GM12878 (cell line): ENCODE results near the gene C2CD5. TPM values are rescaled to one million over a fixed set of nuclear protein-coding genes. Genes with fewer than 3 reads are reported as not detected.
A peak's percentile ranks its signal among the peaks of the same experiment; 100 is the strongest.

Experiments used
- ATAC-seq: fragments of 200-7000 bp; cut with Tn5 transposase; 3 replicates; pipeline ENCODE4 v1.9.1; 2020; ENCODE audit warnings: mild to moderate bottlenecking, moderate library complexity
- BruUV-seq: library from RNA; stranded (reverse); fragments of 400-500 nt; replicated peaks from 2 replicates; lab custom pipeline; 2021; lab: Mats Ljungman, UMichigan
- CTCF ChIA-PET: fragments of 300-600 bp; sonication (Branson Sonifier 250); formaldehyde crosslinking; extraction: SDS; loops from one replicate; lab custom pipeline; 2021; ENCODE audit warnings: inconsistent platforms; lab: Yijun Ruan, JAX
- POLR2A ChIA-PET: fragments of 350-600 bp; formaldehyde crosslinking; extraction: SDS; loops from one replicate; lab custom pipeline; 2021; ENCODE audit warnings: inconsistent platforms; lab: Charles Lee
- RAD21 ChIA-PET: fragments of 300-600 bp; sonication (Branson Sonifier 250); formaldehyde crosslinking; loops from one replicate; lab custom pipeline; 2023; ENCODE audit warnings: antibody characterized with exemption; ENCODE audit not compliant: unreplicated experiment; lab: Charles Lee
- SMC1A ChIA-PET: fragments of 300-600 bp; sonication (Branson Sonifier 250); formaldehyde crosslinking; loops from one replicate; lab custom pipeline; 2023; ENCODE audit not compliant: unreplicated experiment, uncharacterized antibody; lab: Charles Lee
- DNase-seq: peaks from one replicate; pipeline ENCODE4 v3.0.0-alpha.2; 2011; ENCODE audit warnings: low read depth, low spot score
- FAIRE-seq: peaks from 3 replicates; lab custom pipeline; 2011; peaks lifted over from hg19 to GRCh38; lab: Jason Lieb, UNC
- H2AFZ ChIP-seq: 2 replicates; pipeline ENCODE4 v1.6.0; 2011; ENCODE audit warnings: low read depth, low read length, control low read depth; ENCODE audit not compliant: control insufficient read depth
- H3K27ac ChIP-seq: 2 replicates; pipeline ENCODE4 v1.5.1; 2011; ENCODE audit warnings: control low read depth; ENCODE audit not compliant: control insufficient read depth, insufficient read depth
- H3K27me3 ChIP-seq, 2 experiments: replicated peaks in 1 of 2; 2 replicates each; pipeline versions ENCODE4 v1.6.0 to v1.6.1; 2011; ENCODE audit warnings: low read length in 1 of 2; ENCODE audit not compliant: control insufficient read depth in 2 of 2, insufficient read depth in 2 of 2
- H3K36me3 ChIP-seq, 2 experiments: 2 replicates each; pipeline ENCODE4 v1.5.1; 2011; ENCODE audit warnings: low read length in 1 of 2; ENCODE audit not compliant: control insufficient read depth in 2 of 2, insufficient read depth in 2 of 2
- H3K4me1 ChIP-seq: 2 replicates; pipeline ENCODE4 v1.6.1; 2011; ENCODE audit warnings: mild to moderate bottlenecking, low read length, moderate library complexity, mixed read lengths; ENCODE audit not compliant: control insufficient read depth, insufficient read depth
- H3K4me2 ChIP-seq: 2 replicates; pipeline ENCODE4 v1.6.0; 2011; ENCODE audit warnings: control low read depth; ENCODE audit not compliant: control insufficient read depth, insufficient read depth
- H3K4me3 ChIP-seq: fragments of 200-600 bp; sonication (generic); 2 replicates; pipeline ENCODE4 v1.5.1; 2016
- H3K79me2 ChIP-seq: 2 replicates; pipeline ENCODE4 v1.6.0; 2011; ENCODE audit warnings: low read length; ENCODE audit not compliant: control insufficient read depth, insufficient read depth
- H3K9ac ChIP-seq: 2 replicates; pipeline ENCODE4 v1.8.0; 2011; ENCODE audit warnings: low read length, control low read depth, mixed read lengths; ENCODE audit not compliant: control insufficient read depth, insufficient read depth
- H3K9me3 ChIP-seq: replicated peaks from 3 replicates; pipeline ENCODE4 v1.5.1; 2011; ENCODE audit warnings: mild to moderate bottlenecking, low read length; ENCODE audit not compliant: control insufficient read depth, insufficient read depth
- H4K20me1 ChIP-seq: 2 replicates; pipeline ENCODE4 v1.6.0; 2011; ENCODE audit not compliant: control insufficient read depth, insufficient read depth
- IKZF1 ChIP-seq: fragments of 450-650 bp; conservative IDR thresholded peaks from 2 replicates; pipeline ENCODE4 v1.6.1; 2017; ENCODE audit warnings: antibody characterized with exemption, mild to moderate bottlenecking
- IKZF2 ChIP-seq, 2 experiments: fragments of 450-650 bp; IDR thresholded peaks; 2 replicates each; pipeline ENCODE4 v1.6.1; 2017; ENCODE audit warnings: mild to moderate bottlenecking in 2 of 2, moderate library complexity in 2 of 2
- NR2F1 ChIP-seq: fragments of 450-650 bp; conservative IDR thresholded peaks from 2 replicates; pipeline ENCODE4 v1.6.1; 2017; ENCODE audit warnings: mild to moderate bottlenecking
- POLR2A ChIP-seq: IDR thresholded peaks from 2 replicates; pipeline ENCODE4 v1.6.1; 2011; ENCODE audit warnings: low read depth, mild to moderate bottlenecking, low read length
- RELB ChIP-seq: fragments of 450-650 bp; IDR thresholded peaks from 2 replicates; pipeline ENCODE4 v1.6.1; 2017; ENCODE audit warnings: low read depth, mild to moderate bottlenecking, moderate library complexity
- SIN3A ChIP-seq: IDR thresholded peaks from 2 replicates; pipeline ENCODE4 v1.6.1; 2012; ENCODE audit warnings: low read depth, low read length, improper control_type of control experiment
- SPI1 ChIP-seq: IDR thresholded peaks from 2 replicates; pipeline ENCODE4 v1.6.1; 2011; ENCODE audit warnings: low read depth, mild to moderate bottlenecking, low read length, moderate library complexity, borderline replicate concordance; ENCODE audit not compliant: insufficient read depth
- ZNF622 ChIP-seq: fragments of 450-650 bp; IDR thresholded peaks from 2 replicates; pipeline ENCODE4 v1.6.1; 2017; ENCODE audit warnings: mild to moderate bottlenecking, inconsistent platforms
- in situ Hi-C: fragments of 300-500 bp; cut with MboI; formaldehyde crosslinking; loops from 9 replicates; pipeline ENCODE4 v1.14.3; 2018; ENCODE audit warnings: mixed read lengths
- intact Hi-C: fragments of 100-400 bp; cut with micrococcal nuclease; formaldehyde crosslinking; loops from one replicate; pipeline ENCODE4 v1.14.2; 2022; ENCODE audit not compliant: unreplicated experiment
- polyA plus RNA-seq, 11 experiments: library from polyadenylated mRNA; depleted of rRNA in 4 of 11; unstranded in 6 of 11; stranded (reverse) in 5 of 11; fragments of >200 nt; fragmentation: Nextera tagmentation in 4 of 11; fragmentation: Illumina TruSeq in 1 of 11; extraction: Ambion mirVana in 4 of 11; extraction: Trizol in 1 of 11; gene quantifications; 1 replicate in 1 of 11; 2 replicates in 10 of 11; pipeline versions ENCODE4 v1.2.1 to v1.2.3, GENCODE V29; 2011 to 2016; ENCODE audit warnings: inconsistent platforms in 2 of 11, missing spikeins in 2 of 11, low read depth in 1 of 11
- total RNA-seq, 4 experiments: library from RNA; depleted of rRNA in 3 of 4; stranded (reverse); fragments of >200 nt in 3 of 4; fragmentation: Illumina TruSeq in 1 of 4; extraction: Trizol in 1 of 4; gene quantifications; 2 replicates each; pipeline versions ENCODE4 v1.2.1 to v1.2.3, GENCODE V29; 2013 to 2021
- TF ChIP-seq, protein P1 (sequence below): fragments of 450-650 bp; conservative IDR thresholded peaks from 2 replicates; pipeline ENCODE4 v1.6.1; 2017; ENCODE audit warnings: mild to moderate bottlenecking, moderate library complexity

Gene C2CD5
- total and polyA plus RNA-seq, 10 of the 15 experiments (the other 5 are each of a cell fraction or from before 2014, with no cell fraction given) = 7.7 to 55.0 (median 27.0) TPM

DNA sequence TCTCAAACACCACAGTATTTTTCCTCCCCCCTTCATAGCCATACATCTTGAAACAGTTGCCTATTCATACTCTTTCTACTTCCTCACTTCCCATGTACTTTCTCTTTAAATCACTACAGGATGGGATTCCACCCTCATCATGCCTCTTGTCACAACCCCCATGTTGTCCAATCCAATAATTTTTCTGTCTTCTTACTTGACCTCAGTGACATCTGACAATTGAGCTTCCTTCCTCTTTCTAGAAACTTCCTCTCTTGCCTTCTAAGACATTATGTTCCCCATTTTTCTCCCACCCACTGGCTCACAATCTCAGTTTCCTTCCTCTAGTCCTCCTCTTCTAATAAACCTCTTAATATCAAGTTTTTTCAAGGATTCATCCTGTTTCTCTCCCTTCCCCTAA is 5.3 kb downstream of the C2CD5 start:
- Histone ChIP-seq H3K4me3 (no peak overlapping the region), H3K27ac (no peak overlapping the region), H4K20me1 (no peaks in the 10 kb centered on the region), H3K79me2 (peaks cover 22% of the 10 kb centered on the region), H3K9me3 (no peaks in the 10 kb centered on the region), H3K9ac (no peak overlapping the region), H3K36me3 (no peaks in the 10 kb centered on the region; a peak in 1 of 4 replicates), H3K4me2 (no peak overlapping the region), H3K27me3 (no peaks in the 10 kb centered on the region), H3K4me1 (peaks cover 7% of the 10 kb centered on the region), H2AFZ (no peak overlapping the region)
- DNase-seq = no peak
- ChIA-PET CTCF (interaction anchor here (0.6 to 1.0 kb wide), 2 partner anchors 10 to 101 kb away, joined by 3 to 5 read pairs; no protein-coding TSS in a partner anchor), POLR2A (no interaction called here), SMC1A (interaction anchor here (0.7 to 1.0 kb wide), 2 partner anchors 10 to 21 kb away, joined by 3 read pairs; no protein-coding TSS in a partner anchor), RAD21 (interaction anchor here (1.0 kb wide), 1 partner anchor 91 kb away, joined by 4 read pairs; no protein-coding TSS in a partner anchor)
- BruUV-seq = no TSS peak
- intact Hi-C loops = no loop called here
- in situ Hi-C loops = no loop called here
- no peak for ATAC-seq
- TF ChIP-seq ZNF622 (no peak), RELB (0 out of 2 replicates have a peak, but pooled peaks have one; percentile 22), IKZF1 (0 out of 2 replicates have a peak, but pooled peaks have one; percentile 21), SIN3A (no peak), NR2F1 (peak; percentile 51; the same call in 1 of the 2 replicates), SPI1 (peak; percentile 38; the same call in 1 of the 2 replicates), POLR2A (no peak), IKZF2 (IDR thresholded peaks at IDR 0.05) (peak; percentile 29 to 41; a peak in 2 of 4 replicates)
- TF ChIP-seq, protein P1, sequence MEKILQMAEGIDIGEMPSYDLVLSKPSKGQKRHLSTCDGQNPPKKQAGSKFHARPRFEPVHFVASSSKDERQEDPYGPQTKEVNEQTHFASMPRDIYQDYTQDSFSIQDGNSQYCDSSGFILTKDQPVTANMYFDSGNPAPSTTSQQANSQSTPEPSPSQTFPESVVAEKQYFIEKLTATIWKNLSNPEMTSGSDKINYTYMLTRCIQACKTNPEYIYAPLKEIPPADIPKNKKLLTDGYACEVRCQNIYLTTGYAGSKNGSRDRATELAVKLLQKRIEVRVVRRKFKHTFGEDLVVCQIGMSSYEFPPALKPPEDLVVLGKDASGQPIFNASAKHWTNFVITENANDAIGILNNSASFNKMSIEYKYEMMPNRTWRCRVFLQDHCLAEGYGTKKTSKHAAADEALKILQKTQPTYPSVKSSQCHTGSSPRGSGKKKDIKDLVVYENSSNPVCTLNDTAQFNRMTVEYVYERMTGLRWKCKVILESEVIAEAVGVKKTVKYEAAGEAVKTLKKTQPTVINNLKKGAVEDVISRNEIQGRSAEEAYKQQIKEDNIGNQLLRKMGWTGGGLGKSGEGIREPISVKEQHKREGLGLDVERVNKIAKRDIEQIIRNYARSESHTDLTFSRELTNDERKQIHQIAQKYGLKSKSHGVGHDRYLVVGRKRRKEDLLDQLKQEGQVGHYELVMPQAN = no peak
- no peak for FAIRE-seq
